Activated CD4-positive, alpha-beta T cell treated with anti-CD3 and anti-CD28 coated beads, Interleukin-2, amount 50 U/mL, for 24 hours (primary cell): Measurements from ENCODE around the gene COL28A1.
"Not testable (repeated sequence)": the region's sequence is repeated elsewhere in the genome, so short reads cannot be mapped to it uniquely, and the experiment has no call there.

Source experiments
- DNase-seq, 2 donors: peaks; one replicate each; pipeline ENCODE4 v3.0.0-alpha.2; 2020; ENCODE audit warnings: low read depth in 1 of 2, low spot score in 1 of 2

Gene COL28A1

GRCh38 chr7:7562736-7563135, 27.1 kb upstream of the COL28A1 start:
- DNase-seq = no peak

GRCh38 chr7:7561591-7561990, 25.9 kb upstream of the COL28A1 start:
- not testable (repeated sequence) for DNase-seq

- DNase-seq = no peak
These were observed 21.6 kb upstream of the COL28A1 start for GRCh38 chr7:7557252-7557651.

- DNase-seq = no peak
These were observed 21.2 kb upstream of the COL28A1 start for GRCh38 chr7:7556852-7557251.

- DNase-seq = no peak
These were observed 19.2 kb upstream of the COL28A1 start for GRCh38 chr7:7554649-7555575.

GRCh38 chr7:7554021-7554432, 18.4 kb upstream of the COL28A1 start:
- DNase-seq = no peak

GRCh38 chr7:7553386-7553785, 17.7 kb upstream of the COL28A1 start:
- no peak for DNase-seq

- no peak for DNase-seq
These were observed 16.5 kb upstream of the COL28A1 start for GRCh38 chr7:7552199-7552598.

GRCh38 chr7:7550663-7551062, 15.0 kb upstream of the COL28A1 start:
- no peak for DNase-seq

GRCh38 chr7:7548407-7548806, 12.7 kb upstream of the COL28A1 start:
- DNase-seq = no peak

GRCh38 chr7:7542251-7542835, 6.7 kb upstream of the COL28A1 start:
- DNase-seq = no peak

GRCh38 chr7:7539711-7540110, 4.0 kb upstream of the COL28A1 start:
- DNase-seq = no peak

GRCh38 chr7:7539152-7539551, 3.5 kb upstream of the COL28A1 start:
- no peak for DNase-seq

GRCh38 chr7:7537711-7538110, 2.0 kb upstream of the COL28A1 start:
- no peak for DNase-seq

GRCh38 chr7:7536396-7537019, 835 bp upstream of the COL28A1 start:
- no peak for DNase-seq

- no peak for DNase-seq
These were observed 1.7 kb downstream of the COL28A1 start for GRCh38 chr7:7533831-7534430.

GRCh38 chr7:7529328-7529727, 6.3 kb downstream of the COL28A1 start:
- DNase-seq = no peak

- DNase-seq = no peak
These were observed 8.6 kb downstream of the COL28A1 start for GRCh38 chr7:7527047-7527446.

- no peak for DNase-seq
These were observed 9.7 kb downstream of the COL28A1 start for GRCh38 chr7:7526006-7526405.

GRCh38 chr7:7524121-7524520, 11.6 kb downstream of the COL28A1 start:
- DNase-seq = no peak

- no peak for DNase-seq
These were observed 13.3 kb downstream of the COL28A1 start for GRCh38 chr7:7522421-7522820.

- no peak for DNase-seq
These were observed 14.4 kb downstream of the COL28A1 start for GRCh38 chr7:7521259-7521658.
